Brain microvascular endothelial cell (primary cell): Measurements from ENCODE around the gene AIRE.

ENCODE experiments used
- DNase-seq: peaks from one replicate; pipeline ENCODE4 v3.0.0-alpha.2; 2020
- H3K27ac ChIP-seq: fragments of 250-450 bp; sonication (Bioruptor Pico); 2 replicates; pipeline ENCODE4 v1.5.1; 2020; ENCODE audit warnings: mild to moderate bottlenecking, moderate library complexity
- H3K27me3 ChIP-seq: fragments of 250-450 bp; sonication (Bioruptor Pico); replicated peaks from 2 replicates; pipeline ENCODE4 v1.5.1; 2020; ENCODE audit warnings: mild to moderate bottlenecking
- H3K36me3 ChIP-seq: fragments of 250-450 bp; sonication (Bioruptor Pico); replicated peaks from 2 replicates; pipeline ENCODE4 v1.5.1; 2020; ENCODE audit warnings: mild to moderate bottlenecking
- H3K4me3 ChIP-seq: 2 replicates; pipeline ENCODE4 v1.5.1; 2011; ENCODE audit warnings: low read depth, mild to moderate bottlenecking, control low read depth, low read length, moderate library complexity
- in situ Hi-C: cut with HindIII; loops from 2 replicates; pipeline ENCODE4 v1.10.0; 2017; ENCODE audit warnings: low sequenced_read_pairs, low pct_ligation_motif_present
- TF ChIP-seq, protein P1 (sequence below): IDR thresholded peaks from 2 replicates; pipeline ENCODE4 v1.5.1; 2011; ENCODE audit warnings: low read depth, mild to moderate bottlenecking, moderate library complexity, low read length, control low read depth, inconsistent platforms; ENCODE audit errors: missing control alignments

The AIRE gene

DNA sequence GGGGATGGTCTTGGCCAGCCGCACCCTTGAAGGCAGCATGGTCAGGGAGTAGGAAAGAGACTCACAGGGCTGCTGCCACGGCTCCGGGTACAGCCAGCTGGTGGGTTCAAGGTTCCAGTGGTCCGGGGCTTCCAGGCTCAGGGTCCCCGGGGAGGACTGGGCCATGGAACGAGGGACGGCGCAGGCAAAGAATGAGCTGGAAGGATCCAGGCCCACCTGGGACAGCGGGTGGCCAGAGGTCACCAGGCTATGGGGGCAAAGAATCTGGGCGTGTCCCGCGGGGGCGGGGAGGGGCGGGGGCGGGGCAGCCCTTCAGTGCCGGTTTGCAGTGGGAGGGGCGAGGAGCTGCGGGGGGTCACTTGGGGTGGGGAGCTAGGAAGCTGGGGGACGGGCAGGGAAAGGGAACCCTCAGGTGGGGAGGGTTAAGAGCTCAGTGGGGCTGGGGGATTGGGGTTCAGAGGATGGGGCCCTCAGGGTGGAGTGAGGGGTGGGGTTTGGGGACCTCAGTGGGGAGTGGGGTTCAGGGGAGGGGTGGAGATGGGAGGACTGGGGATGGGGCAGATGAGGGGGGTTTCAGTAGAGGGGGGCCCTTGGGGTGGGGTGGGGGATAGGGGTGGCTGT lies 23.9 kb upstream of the AIRE start, which contains the start of gene DNMT3L:
Gene DNMT3L, minus strand, starts transcription at position 223 of the 621 bp plus-strand sequence. CDS start 638 bp downstream, outside the sequence.
- no peak within 1 kb of the TSS for H3K4me3 ChIP-seq
- TF ChIP-seq, protein P1, sequence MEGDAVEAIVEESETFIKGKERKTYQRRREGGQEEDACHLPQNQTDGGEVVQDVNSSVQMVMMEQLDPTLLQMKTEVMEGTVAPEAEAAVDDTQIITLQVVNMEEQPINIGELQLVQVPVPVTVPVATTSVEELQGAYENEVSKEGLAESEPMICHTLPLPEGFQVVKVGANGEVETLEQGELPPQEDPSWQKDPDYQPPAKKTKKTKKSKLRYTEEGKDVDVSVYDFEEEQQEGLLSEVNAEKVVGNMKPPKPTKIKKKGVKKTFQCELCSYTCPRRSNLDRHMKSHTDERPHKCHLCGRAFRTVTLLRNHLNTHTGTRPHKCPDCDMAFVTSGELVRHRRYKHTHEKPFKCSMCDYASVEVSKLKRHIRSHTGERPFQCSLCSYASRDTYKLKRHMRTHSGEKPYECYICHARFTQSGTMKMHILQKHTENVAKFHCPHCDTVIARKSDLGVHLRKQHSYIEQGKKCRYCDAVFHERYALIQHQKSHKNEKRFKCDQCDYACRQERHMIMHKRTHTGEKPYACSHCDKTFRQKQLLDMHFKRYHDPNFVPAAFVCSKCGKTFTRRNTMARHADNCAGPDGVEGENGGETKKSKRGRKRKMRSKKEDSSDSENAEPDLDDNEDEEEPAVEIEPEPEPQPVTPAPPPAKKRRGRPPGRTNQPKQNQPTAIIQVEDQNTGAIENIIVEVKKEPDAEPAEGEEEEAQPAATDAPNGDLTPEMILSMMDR, result no peak
- H3K36me3 ChIP-seq, result no peaks in the 10 kb centered on the region
- DNase-seq, result no peak
- in situ Hi-C loops, result no loop called here
- no peak within 1 kb of the TSS for H3K27ac ChIP-seq
- H3K27me3 ChIP-seq, result no peaks in the 10 kb centered on the region

DNA sequence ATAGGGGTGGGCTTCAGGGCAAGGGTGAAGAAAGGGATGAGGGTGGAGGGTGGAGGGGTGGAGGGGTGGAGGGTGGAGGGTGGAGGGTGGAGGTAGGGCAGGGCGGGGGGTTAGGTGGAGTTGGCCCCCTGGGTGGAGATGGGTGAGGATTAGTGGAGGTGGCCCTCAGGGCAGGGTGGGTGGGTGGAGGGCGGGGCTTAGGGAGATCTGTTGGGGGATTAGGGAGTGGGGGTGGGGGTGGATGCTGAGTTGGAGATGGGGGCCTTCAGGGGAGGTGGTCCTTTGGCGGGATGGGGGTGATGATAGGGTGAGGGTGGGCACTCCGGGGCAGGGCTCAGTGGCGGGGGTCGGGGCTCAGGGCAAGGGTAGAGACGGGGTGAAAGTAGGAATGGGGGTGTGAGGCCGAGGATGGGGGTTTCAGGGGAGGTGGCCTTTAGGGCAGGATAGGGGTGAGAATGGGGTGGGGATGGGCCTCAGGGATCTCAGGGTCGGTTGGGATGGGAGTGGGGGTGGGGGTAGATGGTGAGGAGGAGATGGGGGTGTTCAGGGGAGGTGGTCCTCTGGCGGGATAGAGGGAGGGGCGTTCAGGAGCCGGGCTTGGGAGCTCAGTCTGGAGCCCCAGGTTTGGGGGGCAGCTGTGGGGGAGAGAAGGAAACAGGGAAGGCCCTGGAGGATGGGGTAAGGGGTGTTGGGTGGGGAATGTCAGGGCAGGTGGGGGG lies 23.2 kb upstream of the AIRE start:
- Histone ChIP-seq H3K4me3 (no peak overlapping the region), H3K27me3 (no peaks in the 10 kb centered on the region), H3K36me3 (no peaks in the 10 kb centered on the region), H3K27ac (no peak overlapping the region)
- no peak for DNase-seq
- TF ChIP-seq, protein P1, result no peak
- in situ Hi-C loops, result no loop called here

DNA sequence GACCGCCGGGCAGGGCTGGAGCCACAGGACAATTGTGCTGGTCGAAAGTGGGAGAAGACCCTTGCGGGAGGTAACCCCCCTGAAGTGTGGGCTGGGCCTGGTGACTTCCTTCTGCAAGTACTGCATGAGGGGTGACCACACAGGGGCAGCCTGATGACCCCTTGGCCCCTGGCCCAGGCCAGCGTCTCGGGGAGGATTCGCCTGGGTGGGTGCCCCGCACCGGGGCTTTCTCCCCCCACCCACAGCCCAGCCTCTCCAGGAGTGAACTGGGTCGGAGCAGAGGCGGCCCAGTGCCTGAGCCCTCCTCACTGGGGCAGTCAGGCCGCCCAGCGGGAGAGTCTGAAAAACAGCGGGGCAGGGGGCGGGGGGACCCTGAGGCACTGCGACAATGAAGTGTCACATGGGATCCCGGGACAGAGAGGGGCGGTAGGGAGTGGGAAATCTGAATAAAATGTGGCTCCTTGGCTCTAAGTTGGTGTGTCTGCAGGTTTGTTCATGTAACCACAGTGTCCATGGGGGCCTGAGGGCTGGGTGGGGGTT lies 22.4 kb upstream of the AIRE start:
- TF ChIP-seq, protein P1, result no peak
- Histone ChIP-seq H3K36me3 (no peaks in the 10 kb centered on the region), H3K27me3 (no peaks in the 10 kb centered on the region), H3K4me3 (no peak overlapping the region), H3K27ac (no peak overlapping the region)
- in situ Hi-C loops, result no loop called here
- no peak for DNase-seq

DNA sequence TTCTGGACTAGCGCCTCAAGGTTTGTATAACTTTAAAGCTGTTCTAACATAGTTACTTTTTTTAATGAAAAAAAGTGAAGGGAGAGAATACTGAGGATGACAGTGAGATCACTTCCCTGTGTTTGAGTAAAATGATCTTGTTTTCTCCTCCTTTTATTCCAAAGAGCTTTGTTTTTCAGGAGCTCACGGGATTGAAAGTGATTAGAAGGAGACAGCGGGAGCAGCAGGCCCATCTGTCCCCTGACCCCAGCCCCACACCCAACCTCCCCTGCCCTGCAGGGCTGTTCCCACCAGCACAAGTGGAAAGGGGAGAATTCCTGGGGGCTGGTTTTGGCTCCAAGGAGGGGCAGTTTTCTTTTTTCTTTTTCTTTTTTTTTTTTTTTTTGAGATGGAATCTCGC lies 21.9 kb upstream of the AIRE start:
- no peaks in the 10 kb centered on the region for H3K27me3 ChIP-seq
- in situ Hi-C loops, result no loop called here

DNA sequence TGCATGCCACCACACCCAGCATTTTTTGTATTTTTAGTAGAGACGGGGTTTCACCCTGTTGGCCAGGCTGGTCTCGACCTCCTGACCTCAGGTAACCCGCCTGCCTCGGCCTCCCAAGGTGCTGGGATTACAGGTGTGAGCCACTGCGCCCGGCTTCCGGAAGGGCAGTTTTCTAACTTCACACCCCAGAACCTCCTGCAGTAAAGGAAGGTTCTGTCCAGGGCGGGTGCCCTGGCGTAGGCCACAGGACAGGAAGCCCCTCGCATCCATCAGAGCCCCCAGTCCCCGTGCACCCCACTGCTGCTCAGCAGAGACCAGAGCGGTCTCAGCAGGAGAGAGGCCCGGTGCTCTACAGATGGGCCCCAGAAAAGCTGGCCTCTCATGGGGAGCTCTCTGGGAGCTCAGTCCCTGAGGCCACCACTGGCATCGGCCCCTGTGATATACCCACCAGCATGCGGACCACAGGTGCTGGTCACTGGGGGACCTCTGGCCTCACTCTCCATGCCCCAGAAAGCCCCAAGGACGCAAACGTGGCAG lies 19.9 kb upstream of the AIRE start:
- Histone ChIP-seq H3K27me3 (no peaks in the 10 kb centered on the region), H3K27ac (no peak overlapping the region), H3K36me3 (no peaks in the 10 kb centered on the region), H3K4me3 (no peak overlapping the region)
- TF ChIP-seq, protein P1, result no peak
- in situ Hi-C loops, result no loop called here
- DNase-seq, result no peak

More for the DNA sequence above, 21.9 kb upstream of the AIRE start:
- no peaks in the 10 kb centered on the region for H3K36me3 ChIP-seq
- no peak overlapping the region for H3K27ac ChIP-seq
- TF ChIP-seq, protein P1, result no peak
- no peak for DNase-seq
- no peak overlapping the region for H3K4me3 ChIP-seq
